Fibroblast of pulmonary artery (primary cell): ENCODE measurements around the gene PTGS1.
"Not testable (repeated sequence)": the region's sequence is repeated elsewhere in the genome, so short reads cannot be mapped to it uniquely, and the experiment has no call there.

Experiments used
- DNase-seq: peaks from one replicate; pipeline ENCODE4 v3.0.0-alpha.2; 2010; ENCODE audit warnings: low read depth
- H3K4me3 ChIP-seq: replicated peaks from 2 replicates; pipeline ENCODE4 v1.5.1; 2011; ENCODE audit warnings: low read depth, mild to moderate bottlenecking, control low read depth, low read length, moderate library complexity
- CTCF ChIP-seq: IDR thresholded peaks from 2 replicates; pipeline ENCODE4 v1.5.1; 2011; ENCODE audit warnings: mild to moderate bottlenecking, control low read depth, low read length, inconsistent platforms; ENCODE audit errors: missing control alignments

The PTGS1 gene

DNA sequence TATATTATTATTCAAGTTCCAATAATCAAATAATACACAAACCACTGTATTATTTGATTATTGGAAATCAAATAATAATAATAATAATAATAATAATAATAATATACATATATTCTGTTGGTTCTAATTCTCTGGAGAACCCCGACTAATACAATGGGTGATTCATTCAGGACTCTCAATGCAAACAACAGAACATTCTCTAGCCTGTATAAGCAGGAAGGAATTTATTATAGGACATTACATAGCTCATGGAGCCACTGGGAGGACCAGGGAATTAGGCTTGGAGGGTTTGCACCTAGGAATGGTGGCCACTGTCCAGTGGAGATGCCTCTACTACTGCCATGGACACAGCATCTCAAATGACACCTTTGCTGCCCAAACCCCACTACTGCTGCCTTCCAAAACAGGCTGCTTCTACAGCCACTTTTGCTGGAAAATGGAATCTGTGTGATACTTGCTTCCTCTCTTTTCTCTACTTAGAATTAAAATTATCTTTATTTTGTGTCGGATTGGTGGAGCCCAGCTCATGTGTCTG is 25.9 kb downstream of the PTGS1 start:
- H3K4me3 ChIP-seq = no peak overlapping the region
- no peak for DNase-seq
- no peak for TF ChIP-seq CTCF

DNA sequence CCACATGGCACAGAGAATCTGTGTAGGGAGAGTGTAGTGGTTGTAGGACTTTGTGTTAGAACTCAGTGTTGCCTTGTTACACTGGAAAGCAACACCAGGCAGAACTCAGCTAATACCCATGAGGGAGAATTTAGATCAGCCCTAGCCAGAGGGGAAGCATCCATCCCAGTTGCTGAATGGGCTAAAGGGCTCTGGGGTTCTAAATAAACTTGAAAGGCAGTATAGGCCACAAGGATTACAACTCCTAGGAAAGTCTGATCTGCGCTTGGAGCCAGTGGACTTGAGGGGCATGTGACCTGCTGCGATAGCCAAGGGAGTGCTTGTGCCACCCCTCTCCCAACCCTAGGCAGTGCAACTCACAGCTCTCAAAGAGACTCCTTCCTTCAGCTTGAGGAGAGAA is 26.9 kb downstream of the PTGS1 start:
- DNase-seq = no peak
- TF ChIP-seq CTCF = no peak
- H3K4me3 ChIP-seq = no peak overlapping the region

DNA sequence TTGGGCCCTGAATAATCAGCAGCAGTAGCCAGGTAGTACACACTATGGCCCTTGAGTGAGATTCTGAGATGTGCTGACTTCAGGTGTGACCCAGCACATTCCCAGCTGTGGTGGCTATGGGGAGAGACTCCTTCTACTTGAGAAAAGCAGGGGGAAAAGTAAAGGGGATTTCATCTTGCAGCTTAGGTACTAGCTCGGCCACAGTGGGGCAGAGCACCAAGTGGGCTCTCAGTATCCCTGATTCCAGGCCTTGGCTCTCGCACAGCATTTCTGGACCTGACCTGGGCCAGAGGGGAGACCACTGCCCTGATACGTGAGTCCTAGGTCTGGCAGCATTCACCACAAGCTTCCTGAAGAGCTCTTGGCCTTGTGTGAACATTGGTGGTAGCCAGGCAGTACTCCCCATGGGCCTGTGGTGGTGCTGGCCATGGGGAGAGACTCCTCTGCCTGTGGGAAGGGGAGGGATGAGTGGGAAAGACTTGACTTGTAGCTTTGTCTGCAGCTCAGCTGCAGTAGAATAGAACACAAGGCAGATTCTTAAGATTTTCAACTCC is 27.6 kb downstream of the PTGS1 start:
- TF ChIP-seq CTCF = no peak
- H3K4me3 ChIP-seq = no peak overlapping the region
- no peak for DNase-seq

- no peak for TF ChIP-seq CTCF
- no peak for DNase-seq
- no peak overlapping the region for H3K4me3 ChIP-seq
Observed at GRCh38 chr9:122401896-122402295, 31.1 kb downstream of the PTGS1 start.

DNA sequence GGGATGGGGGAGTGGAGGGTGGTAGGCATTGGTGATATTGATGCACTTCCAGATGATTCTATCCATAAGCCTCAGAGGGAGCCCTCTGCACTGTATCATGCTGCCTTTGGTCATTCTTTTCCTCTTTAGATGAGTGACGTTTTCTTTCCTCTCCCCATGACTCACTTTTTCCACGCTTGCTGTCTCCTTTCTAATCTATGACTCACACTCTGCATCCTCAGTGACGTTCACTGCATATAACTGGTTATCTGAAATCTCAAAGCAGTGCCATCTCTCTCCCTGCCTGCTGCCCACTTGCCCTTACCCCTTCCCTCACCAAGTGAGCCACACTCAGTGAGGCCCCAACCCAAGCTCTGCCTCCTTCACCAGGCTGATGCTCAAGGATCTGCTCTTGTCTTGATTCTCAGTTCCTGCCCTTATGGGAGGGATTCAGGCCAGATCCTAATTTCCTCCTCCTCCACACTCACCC is 31.6 kb downstream of the PTGS1 start:
- TF ChIP-seq CTCF = no peak
- peak; percentile 99 for DNase-seq

DNA sequence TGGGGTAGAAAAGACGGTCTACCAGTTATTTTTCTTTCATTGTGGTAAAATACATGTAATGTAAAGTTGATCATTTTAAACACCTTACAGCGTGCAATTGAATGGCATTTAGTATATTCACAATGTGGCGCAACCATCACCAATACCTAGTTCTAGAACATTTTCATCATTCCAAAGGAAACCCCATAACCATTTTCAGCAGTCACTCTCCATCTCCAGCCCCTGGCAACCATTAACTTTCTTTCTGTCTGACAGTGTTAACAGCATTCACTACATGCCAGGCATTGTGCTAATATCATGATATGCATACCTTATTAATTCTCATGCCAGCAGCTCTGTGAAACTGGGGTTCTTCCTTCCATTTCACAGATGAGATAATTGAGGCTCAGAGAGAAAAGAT is 32.0 kb downstream of the PTGS1 start:
- peak; percentile 56 for DNase-seq
- no peak for TF ChIP-seq CTCF
- H3K4me3 ChIP-seq = no peak overlapping the region

More for the DNA sequence above, 31.6 kb downstream of the PTGS1 start:
- no peak overlapping the region for H3K4me3 ChIP-seq

GRCh38 chr9:122403381-122404000 is 32.7 kb downstream of the PTGS1 start:
- DNase-seq = no peak
- H3K4me3 ChIP-seq = no peak overlapping the region
- TF ChIP-seq CTCF = no peak

- H3K4me3 ChIP-seq, DNase-seq: not testable (repeated sequence)
Observed at GRCh38 chr9:122405304-122406069, 34.7 kb downstream of the PTGS1 start.
